Measurements from ENCODE around the gene OVOL2.
"Not testable (repeated sequence)": the region's sequence is repeated elsewhere in the genome, so short reads cannot be mapped to it uniquely, and the experiment has no call there.

The OVOL2 gene

DNA sequence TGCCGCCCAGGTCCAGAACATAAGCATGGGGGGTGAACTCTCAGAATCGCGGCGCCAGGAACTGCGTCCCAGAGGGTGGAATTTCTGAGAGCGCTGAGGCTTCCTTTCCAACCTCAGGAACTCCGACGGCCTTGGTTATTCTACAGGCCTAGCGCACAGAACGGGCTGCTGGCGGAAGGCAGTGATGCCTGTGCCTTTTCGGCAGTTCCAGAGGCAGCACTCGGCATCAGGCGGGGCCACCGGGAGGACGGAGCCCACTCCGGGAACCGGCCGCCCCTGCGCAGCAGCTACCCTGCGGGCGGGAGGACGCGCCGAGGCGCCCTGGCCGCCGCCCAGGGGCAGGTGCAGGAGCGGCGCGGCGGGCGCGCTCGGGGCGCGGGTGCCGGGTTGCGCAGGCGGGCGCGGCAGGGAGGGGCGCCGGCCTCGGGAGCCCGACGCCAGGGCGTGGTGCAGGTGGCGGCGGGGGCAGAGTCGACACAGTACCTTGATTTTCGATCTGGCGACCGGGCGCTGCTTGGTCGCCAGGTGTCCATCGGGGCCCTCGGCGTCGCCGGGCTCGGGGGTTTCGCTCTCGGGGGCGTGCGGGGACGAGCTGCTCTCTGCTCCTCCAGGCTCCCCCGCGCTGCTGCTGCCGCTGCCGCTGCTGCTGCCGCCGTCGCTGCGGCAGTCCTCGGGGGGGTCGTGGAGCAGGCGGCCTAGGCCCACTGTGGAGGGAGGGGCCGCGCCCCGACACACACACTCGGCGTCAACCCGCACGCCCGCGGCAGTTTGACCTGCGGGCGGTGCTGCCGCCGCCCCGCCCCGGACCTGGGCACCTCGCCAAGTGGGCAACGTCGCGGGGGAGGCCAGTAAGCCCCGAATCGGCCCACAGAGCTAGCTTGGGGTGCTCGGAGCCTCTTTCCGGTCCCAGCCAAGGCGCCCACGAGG, 1.3 kb downstream of the OVOL2 start:
- peak; percentile 23 to 90 for DNase-seq

DNA sequence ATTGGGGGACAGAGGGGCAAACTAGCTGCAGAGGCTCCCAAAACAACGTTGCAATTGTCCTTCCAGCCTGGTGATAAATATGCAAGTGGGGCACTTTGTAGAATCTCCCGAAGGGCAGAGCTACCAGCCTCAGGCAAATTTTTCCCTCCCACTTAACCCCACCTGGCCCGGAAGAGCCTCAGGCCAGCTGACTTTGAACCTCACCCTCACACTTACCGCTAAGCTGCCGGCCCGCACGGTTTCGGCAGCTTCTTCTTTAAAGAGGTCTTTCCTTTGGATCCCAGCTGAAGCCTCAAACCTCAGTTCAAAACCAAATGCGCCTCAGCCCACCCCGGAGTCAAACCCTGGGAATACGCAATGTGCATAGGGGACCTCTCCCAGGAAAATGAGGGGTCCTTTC, 2.5 kb downstream of the OVOL2 start:
- DNase-seq = peak; percentile 42 to 85

- peak; percentile 84 to 87 for DNase-seq
These were observed 4.9 kb downstream of the OVOL2 start for GRCh38 chr20:18052856-18053255.

DNA sequence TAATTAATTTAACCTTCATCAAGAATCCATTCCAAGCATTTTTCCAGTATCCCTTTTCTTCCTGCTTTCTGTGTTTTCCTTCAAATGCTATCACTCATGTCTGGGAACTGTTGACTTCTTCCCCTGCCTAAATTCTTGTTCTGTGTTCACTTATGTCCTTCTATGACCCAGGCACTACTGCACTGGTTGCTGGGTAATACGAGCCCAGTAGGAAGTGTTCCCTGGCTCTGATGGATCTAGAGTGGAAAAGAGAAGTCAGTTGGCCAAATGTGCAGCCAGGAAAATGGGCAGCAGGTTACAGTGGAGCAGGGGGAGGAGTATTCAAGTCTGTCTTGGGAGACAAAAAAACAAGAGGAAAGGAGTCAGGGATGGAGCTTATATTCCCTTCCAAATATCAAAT, 7.1 kb downstream of the OVOL2 start:
- DNase-seq = no peak

DNA sequence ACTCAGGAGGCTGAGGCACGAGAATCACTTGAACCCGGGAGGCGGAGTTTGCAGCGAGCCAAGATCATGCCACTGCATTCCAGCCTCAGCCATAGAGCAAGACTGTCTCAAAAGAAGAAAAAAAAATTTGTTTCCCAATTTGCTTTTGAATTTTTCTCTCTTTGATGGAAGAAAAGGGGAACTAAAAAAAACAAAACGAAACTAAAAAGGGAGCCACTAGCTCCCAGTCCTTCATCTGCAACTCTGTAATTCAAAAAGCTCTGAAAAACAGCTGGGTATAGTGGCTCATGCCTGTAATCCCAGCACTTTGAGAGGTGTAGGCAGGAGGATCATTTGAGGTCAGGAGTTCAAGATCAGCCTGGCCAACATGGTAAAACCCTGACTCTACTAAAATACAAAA, 9.5 kb downstream of the OVOL2 start:
- DNase-seq = no peak

GRCh38 chr20:18046535-18046934, 11.2 kb downstream of the OVOL2 start:
- DNase-seq = no peak

DNA sequence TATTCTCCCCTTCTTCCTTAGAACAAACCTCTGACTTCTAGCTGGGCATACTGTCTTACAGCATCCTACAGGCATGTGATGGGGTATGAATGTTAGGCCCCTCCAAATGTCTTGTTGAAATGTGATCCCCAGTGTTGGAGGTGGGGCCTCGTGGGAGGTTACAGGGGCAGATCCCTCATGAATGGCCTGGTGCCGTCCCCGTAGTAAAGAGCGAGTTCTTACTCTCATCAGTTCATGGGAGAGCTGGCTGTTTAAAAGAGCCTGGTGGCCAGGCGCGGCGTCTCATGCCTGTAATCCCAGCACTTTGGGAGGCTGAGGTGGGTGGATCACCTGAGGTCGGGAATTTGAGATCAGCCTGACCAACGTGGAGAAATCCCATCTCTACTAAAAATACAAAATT, 15.5 kb downstream of the OVOL2 start:
- DNase-seq = no peak

GRCh38 chr20:18041462-18041861, 16.3 kb downstream of the OVOL2 start:
- DNase-seq = no peak

DNA sequence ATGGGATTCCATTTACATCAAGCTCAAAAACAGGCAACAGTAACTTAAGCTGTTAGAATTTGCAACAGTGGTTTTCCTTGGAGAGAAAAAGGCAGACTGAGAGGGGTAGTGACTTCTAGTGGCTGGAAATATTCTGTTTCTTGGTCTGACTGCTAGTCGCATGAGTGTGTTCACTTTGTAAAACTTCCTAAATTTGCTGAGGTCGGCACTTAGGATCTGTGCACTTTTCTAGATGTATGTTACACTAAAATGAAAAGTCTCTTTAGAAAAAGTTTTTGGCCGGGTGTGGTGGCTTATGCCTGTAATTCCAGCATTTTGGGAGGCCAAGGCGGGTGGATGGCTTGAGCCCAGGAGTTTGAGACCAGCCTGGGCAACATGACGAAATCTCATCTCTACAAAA, 18.7 kb downstream of the OVOL2 start:
- no peak for DNase-seq

DNA sequence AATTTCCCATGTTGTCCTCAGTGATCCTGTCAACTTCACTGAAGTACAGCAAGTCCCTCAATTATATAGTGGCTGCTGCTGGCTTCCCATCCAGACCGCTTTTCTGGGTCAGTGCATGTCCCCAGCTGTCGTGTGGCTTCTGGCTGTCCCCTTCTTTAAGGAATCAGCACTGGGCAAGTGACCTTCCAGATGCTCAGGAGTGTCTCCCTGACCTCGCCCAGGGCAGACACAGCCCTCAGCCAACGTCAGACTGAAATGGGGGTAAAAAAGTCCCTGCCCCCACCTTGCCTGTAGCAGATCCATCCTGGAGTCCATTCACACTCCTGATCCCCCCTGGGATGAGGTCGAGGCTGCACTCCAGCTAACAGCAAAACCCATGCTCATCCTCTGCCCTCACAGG, 23.7 kb downstream of the OVOL2 start:
- no peak for DNase-seq

DNA sequence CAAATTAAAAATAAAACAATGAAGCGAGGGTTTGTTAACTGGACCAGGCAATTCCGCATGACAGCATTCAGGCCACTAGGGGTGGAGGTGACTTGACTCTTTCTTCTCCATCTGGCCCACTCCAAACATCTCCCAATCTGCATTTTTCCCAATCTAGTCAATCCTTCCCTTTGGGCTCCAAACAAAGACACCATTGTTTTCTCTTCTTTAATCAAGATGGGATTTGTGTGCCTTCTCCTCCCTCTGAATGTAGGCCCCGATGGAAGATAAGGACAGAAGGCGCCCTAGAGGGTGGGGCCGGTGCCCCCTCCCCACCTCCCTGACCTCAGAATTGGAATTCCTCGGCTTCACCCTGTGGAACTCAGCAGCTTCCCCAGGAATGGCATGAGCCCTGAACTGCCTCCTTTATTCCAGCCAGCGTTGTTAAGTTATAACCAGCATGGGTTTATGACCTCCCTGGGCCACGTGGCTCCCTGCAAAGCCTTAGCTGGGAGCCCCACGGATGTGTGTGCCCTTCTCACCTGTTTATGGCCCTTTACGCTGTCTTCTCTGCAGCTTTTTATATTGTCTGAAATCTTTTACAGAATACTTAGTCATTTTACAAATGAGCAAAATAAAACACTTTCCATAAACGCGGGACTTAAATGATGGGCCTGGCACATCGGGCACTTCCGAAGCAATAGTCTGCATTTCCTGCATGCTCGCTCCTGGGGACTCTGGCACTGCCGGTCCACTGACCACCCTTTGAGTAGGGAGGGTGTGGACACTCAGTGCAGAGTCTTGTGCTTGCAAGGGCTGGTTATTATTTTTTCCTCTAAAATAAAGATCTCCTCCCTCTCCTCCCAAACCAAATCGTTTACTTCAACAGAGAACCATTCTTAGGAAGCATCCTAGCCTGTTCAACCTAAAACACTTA, 24.5 kb downstream of the OVOL2 start:
- peak; percentile 80 to 81 for DNase-seq

GRCh38 chr20:18031888-18032509, 25.7 kb downstream of the OVOL2 start:
- no peak for DNase-seq

GRCh38 chr20:18031050-18031449, 26.7 kb downstream of the OVOL2 start:
- DNase-seq = no peak

- DNase-seq = no peak
These were observed 27.7 kb downstream of the OVOL2 start for GRCh38 chr20:18030020-18030419.

GRCh38 chr20:18027011-18027410, 30.7 kb downstream of the OVOL2 start:
- not testable (repeated sequence) for DNase-seq

DNA sequence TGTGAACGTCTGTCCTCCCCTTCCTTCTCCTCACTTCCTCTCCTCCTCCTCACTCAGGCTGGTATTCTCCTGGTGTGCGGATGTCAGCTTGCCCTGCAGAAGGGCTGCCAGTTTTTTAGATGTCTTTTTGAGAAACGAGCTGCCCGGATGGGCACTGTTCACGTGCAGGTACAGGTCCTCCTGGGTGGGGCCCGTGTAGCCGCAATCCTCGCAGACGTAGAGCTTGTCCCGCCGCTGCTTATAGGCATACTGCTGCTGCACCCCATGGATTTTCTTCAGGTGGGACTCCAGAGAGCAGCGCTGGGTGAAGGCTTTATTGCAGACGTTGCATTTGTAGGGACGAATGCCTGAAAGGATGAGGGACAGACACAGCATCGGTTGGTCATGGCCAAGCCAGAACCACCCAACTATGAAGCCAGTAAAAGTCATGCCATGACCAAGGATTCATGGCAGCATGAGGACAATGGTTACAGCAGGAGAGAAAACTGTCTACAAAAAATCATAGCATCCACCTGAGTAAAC, 33.0 kb downstream of the OVOL2 start:
- no peak for DNase-seq

- DNase-seq = no peak
These were observed 36.8 kb downstream of the OVOL2 start for GRCh38 chr20:18020931-18021330.

- DNase-seq = peak in 1 of 2 experiments; percentile 36
These were observed 38.6 kb downstream of the OVOL2 start for GRCh38 chr20:18019068-18019467.

GRCh38 chr20:18018100-18018499, 39.6 kb downstream of the OVOL2 start:
- DNase-seq = no peak

- no peak for DNase-seq
These were observed 40.9 kb downstream of the OVOL2 start for GRCh38 chr20:18016772-18017171.

GRCh38 chr20:18014411-18014810, 43.3 kb downstream of the OVOL2 start:
- no peak for DNase-seq

- no peak for DNase-seq
These were observed 44.8 kb downstream of the OVOL2 start for GRCh38 chr20:18012901-18013300.

All from NCI-H526 (cell line).